DMS79 treated with DMSO at 0.1 percent for 48 hours (cell line): Measurements from ENCODE around the gene TMEM273.

Experiments
- DNase-seq: peaks from one replicate; lab custom pipeline; 2025; lab: John Stamatoyannopoulos, UW

Gene TMEM273

DNA sequence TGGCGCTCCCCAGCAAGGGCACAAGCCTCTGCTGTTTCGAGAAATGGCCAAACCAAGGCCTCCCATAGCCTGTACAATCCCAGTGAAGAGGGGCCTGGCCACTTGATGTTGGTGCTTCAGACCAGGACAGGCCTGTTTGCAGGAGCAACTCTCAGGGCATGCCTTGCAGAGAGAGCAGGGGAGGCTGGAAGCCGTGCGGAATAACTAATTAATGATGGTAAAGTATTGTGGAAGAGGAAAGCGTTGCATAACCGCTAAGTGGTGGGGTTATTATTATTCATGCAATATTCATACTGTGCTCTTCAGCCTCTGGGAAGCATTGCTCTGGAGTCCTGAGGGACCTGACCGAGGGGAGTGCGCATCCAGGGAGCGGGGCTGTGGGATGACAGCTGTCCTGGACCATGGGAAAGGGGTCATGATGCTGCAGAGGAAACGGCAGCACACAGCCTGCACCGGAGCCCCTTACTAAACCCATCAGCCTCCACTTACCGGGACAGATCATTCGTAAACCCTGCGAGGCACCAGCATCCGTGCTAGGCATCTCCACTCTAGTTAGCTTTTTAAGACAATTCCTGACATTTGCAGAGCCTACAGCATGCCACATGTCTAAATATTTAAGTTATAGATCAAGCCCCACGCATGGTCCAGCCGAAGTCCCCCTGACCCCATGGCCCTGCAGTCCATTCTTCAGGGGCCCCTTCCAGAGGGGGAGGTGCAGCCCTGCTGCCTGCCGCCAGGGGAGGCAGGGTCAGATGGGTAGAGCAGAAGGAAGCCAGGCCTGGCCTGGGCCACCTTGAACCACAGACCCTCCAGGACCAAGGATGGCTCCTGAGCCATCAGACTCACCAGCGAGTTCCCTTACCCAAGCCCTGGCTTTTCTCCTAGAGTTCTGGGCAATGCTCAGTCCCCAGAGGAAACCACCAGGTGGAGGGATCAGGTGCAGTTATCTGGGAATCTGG lies 11.6 kb downstream of the TMEM273 start:
- no peak for DNase-seq

DNA sequence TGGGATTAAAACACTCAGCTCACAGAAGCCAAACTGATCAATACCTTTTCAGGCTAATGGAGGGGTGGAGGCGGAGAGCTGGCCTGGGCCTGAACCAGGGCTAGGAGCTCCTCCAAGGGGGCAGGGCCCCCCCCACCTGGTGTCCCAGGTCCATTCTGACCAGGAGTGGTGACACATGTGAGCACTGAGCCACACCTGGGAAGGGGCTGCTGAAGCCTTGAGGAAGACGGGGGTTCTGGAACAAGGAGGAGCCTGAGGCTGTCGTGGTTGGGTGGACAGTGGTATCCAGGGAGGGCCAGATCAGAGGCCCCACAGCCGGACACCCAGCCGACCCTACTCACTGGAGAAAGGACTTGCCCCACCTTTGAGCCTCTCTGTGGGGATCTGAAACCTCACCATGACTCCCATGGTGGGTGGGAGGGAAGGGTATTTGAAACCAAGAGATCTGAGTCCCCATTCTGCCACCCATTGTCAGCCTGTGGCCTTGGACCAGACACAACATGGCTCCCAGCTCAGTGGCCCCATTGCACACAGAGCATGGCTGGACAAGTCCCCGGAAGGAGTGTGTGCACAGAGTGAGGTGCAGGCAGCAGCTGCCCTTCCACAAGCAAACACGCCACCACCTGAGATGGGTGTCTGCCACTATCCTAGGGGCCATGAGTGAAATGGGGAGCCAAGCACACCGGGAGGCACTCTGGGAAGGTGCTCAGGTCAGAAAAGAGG lies 12.4 kb downstream of the TMEM273 start:
- no peak for DNase-seq

DNA sequence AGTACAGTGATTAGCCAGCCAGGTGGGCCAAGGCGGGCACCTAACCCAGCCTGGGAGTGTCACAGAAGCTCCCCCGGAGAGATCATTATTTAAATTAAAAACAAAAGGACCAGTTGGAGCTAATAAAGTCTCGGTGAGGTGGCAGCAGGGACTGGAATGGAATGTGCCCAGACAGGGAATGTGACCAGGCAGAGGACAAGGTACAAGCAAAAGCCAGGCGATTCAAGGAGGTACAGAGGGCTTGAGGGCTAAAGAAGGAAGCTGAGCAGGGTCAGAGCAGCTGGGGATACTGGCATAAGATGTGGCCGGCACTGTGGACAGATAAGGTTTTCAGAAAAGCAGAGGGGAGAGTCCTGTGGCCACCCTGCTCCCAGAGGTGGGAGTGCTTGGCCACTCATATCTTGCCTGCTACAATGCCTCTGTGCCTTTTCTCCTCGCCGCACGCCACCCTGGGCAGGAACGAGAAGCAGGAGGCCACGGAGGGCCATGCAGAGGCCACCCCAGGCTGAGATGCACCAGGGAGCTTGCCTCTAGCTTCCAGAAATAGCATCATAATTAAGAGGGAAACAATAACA lies 13.2 kb downstream of the TMEM273 start:
- DNase-seq: no peak

DNA sequence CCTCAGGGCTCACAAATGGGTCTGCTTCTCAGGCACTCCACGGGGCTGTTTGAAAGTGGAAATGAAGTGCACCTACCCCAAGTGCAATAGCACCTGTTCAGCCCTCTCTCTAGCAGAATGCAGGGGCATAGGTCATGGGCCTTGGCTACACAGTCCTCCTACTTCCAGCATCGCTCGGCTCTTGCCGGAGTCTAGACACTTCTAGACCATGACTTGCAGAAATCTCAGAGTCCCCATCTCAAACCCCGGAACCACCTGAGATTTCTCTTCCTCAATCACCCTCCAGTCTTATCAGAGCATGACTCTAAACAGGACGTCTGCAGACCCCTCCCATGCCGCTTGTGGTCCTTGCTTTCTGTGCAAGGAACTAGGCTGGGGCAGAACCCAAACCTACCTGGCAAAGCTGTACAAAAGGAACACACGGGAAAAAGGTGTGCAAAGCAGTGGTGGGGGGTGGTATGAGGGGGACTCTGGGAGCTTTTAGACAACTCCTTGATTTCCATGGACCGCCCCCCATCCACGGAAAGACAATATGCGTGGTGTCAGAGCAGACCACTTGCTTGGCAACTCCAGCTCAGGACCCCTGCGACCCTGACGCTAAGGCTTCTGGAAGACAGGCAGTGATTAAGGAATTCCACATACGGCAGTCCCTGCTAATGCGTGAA lies 13.8 kb downstream of the TMEM273 start:
- DNase-seq: no peak

DNA sequence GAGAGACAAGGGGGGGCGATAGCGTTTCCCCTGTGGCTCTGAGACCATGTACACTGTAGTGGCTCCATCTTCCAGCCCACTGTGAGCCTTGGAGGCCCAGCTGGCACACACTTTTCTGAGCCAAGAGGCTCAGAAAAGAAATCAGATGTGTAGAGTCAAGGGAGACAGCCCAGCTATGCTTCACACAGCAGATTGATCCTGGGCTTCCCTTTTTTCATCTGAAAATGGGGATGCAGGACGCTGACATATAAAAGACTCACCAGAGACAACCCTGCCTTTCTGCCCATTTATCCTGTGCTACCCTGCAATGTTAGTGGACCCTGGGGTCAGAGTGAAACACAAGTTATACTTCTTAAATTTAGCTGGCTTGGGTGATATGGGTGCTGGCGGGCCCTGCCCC lies 14.3 kb downstream of the TMEM273 start:
- no peak for DNase-seq

DNA sequence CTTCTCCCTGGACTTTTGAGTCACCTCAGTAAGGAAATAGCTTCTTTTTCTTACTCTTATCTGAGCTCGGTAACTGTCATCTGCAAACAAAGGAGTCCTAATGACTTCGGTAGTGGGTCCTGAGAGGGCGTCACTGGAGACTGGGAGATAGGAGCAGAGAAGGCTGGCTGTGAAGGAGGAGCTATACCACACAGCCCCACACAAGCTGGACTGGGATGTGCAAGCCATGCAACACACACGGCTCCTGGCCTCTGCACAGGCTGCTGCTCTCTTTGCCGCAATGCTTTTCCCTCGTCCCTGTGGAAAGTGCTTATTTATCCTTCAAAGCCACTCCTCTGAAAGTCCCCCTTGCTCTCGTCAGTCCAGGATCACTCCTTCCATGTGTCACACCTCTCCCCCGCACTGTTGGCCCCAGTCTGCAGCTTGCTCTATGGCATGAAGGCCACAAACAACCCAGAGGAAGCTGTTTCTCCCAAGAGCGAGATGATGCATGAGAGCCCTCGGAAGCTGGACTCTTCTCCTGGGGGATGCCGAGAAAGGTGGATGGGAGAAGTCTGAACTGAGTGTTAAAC lies 14.9 kb downstream of the TMEM273 start:
- no peak for DNase-seq

DNA sequence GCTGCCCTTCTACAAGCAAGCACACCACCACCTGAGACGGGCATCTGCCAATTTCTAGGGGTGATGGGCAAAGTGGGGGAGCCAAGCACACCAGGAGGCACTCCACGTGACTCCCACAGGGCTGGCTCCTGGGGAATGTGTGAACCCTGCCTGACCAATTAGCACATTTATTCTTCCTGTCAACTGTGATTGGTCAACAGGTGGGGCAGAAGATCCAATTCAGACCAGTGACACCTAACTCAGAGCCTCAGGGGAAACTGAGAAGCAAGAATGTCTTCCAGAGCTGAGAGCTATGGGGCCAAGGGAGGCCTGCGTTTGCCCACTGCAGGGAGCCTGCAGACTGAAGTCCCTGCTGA lies 15.4 kb downstream of the TMEM273 start:
- no peak for DNase-seq

DNA sequence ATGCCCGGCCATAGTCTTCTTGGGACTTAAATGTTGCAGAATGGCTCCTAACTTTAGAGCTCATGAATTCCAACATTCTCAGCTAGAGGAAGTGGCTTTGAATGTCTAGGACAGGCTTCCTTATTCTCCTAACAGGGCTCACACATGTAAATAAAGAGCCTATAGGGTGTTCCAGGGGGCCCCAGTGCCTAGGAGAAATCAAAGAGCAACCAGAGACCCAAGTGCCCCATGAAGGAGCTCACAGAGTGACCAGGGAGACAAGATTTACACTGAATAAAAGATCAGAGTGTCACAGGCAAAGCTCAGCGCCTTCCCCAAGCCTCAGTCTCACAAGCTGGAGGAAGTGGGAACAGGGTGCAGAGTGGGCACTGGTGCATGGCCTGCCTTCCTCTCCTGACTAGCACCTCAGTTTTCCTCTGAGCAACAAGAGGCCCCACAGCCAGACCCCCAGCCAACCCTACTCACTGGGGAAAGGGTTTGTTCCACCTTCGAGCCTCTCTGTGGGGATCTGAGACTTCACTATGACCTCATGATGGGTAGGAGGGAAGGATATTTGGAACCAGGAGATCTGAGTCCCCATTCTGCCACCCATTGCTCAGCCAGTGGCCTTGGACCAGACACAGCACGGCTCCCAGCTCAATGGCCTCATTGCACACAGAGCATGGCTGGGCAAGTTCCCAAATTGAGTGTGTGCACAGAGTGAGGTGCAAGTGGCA lies 16.0 kb downstream of the TMEM273 start:
- DNase-seq: no peak

DNA sequence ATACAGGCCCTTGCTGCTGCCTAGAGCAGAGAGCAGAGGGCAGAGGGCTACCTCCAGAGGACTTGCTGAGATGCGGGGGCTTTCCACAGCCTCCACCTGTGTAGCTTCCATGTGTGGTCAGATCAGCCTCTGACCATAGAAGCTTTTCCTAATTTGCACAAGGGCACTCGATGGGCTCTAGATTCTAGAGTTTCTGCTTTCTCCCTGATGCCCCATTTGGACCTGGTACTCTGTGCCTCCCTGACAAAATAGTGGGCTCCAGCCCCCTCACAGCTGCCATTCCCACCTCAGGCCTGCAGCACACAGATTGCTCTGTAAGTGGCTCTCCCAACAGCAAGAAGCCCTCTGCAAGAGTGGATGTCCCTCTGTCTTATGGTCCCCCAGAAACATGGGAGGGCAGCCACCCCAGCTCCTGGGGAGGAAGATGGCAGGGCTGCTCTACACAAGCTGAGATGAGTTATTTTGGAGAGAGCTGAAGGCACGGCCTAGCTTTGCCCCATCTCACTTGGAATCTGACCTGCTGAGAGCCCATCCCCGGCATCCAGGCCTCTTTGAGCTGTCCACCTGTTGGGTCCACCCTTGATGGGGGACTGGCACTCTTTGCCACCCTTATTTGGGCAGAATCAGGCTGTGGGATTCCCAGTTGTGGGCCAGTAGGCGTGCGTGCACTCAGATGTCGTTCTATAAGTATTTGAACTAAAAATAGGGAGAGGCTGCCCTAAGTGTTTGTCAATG lies 16.7 kb downstream of the TMEM273 start:
- no peak for DNase-seq

DNA sequence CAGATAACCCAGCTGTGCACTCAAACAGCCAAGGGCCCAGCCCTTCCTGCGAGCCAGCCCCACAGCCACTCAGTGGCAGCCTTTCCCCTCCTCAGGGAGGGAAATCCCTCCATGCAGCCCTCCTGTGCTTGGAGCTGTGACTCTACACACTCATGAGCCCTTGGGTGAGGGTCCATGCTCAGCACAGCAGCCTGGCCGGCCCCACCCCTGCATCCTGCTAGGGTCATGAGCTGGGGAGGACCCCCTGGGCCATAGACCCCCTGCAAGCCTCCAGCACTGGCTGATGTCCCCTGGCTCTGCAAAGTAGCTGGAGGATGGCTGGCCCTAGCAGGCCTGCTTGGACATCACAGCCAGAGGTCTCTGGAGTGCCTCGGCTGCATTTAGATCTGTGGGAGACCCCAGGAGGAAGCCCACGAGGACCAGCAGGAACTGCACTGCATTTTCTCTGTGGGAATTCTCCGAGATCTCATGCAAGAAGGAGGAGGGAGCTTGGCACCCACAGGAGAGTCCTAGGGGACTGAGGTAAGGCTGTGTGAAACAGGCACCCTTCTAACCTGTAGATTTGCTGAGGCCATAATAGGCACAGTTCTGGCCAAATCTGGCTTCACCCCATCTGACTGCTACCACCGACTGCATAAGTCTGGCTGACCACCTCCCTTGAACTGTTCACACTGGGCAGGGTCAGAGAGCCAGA lies 17.4 kb downstream of the TMEM273 start:
- DNase-seq: no peak

DNA sequence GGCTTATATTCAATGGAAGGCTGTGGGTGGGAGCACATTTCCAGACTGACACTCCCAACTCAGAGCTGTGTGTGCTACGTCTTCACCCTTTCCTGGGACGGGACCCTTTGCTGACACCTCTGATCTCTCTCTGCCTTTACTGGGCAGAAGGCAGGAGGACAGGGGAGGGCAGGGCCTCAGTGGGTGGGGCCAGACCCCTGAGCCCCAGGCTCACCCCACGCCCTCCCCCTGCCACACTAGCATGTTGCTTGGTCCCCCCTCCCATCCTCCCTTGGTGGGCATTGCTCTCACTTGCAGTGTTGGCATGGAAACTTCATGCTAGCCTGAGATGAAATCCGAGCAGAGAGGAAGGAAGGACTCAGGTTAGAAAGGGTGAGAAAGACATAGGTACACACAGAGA lies 18.4 kb downstream of the TMEM273 start:
- no peak for DNase-seq

DNA sequence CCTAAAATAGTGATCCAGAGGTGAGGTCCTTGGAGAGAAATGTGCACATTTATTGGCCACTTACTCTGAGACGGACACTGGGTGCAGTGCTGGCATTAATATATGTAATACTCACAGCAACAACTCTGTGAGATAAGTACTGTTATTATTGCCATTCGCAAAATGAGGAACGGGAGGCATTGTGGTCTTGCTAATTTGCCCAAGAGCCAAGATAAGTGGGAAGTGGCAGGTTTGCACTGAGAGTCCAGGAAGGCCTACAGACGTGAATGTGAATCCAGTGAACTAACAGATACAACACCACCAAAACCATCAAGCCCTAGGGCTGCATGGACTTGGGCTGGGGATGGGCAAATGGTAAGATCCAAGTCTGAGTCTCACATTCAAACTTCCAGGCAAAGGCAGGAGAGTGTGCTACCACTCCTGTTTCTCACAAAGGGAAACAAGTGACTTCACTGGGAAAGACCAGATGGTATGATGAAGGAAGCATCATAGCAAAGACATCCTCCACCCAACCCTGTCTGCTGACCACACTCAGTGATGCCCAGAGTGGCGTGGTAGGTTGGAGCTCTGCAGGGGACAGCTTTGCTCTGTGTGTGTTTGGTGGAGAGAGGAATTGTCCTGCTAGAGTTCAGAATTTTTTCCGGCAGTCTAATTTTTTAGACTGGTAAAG lies 19.2 kb downstream of the TMEM273 start:
- no peak for DNase-seq

DNA sequence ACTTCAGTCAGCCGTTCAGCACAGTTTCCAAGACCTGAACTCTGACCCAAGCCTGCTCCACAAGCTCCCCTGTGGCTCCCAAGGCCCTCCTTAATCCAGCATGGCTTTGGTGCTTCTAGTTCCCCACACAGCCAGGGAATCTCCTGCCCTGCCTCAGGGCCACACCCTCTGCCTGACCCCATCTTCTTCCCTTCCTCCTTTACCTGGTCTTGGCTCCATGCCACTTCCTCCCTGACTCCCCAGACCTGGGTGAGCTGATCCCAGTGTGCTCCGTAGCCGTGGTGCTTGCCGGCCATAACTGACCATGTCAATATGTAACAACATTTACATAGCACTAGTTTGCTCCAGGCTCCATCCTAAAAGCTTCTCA lies 20.0 kb downstream of the TMEM273 start:
- DNase-seq: no peak

DNA sequence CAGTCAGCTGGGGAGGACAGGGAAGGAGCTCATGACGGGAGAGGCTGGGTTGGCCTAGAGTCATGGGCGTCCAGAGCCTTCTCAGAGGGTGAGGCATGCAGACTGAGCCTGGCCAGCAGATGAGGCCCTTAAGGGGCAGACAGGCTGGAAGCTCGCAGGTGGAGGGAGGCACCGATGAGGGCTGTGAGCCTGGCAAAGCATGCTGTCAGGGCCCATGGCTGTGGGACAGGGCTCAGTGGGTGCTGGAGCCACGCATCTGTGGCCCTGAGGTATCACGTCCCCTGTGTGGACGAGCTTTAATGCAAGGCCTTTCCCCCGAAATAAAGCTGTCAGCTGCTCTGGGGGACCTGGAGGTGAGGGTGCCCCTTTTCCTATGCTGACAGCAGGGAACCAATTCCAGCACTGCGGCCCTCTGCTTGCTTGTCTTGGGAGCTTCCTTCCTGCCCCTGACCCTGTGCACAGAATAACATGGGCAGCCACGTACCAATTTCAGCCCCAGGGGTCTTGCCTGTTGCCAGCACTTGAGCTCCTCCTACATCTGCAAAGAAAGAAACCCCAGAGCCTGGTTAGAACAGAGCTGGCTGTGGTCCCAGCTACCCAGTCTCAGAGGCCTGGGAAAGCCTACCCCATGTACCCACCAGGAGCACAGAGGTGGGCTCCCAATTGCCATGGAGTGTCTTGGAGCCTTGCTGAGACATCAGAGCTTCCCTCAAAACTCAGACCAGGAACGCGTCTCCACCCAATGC lies 20.6 kb downstream of the TMEM273 start:
- no peak for DNase-seq

DNA sequence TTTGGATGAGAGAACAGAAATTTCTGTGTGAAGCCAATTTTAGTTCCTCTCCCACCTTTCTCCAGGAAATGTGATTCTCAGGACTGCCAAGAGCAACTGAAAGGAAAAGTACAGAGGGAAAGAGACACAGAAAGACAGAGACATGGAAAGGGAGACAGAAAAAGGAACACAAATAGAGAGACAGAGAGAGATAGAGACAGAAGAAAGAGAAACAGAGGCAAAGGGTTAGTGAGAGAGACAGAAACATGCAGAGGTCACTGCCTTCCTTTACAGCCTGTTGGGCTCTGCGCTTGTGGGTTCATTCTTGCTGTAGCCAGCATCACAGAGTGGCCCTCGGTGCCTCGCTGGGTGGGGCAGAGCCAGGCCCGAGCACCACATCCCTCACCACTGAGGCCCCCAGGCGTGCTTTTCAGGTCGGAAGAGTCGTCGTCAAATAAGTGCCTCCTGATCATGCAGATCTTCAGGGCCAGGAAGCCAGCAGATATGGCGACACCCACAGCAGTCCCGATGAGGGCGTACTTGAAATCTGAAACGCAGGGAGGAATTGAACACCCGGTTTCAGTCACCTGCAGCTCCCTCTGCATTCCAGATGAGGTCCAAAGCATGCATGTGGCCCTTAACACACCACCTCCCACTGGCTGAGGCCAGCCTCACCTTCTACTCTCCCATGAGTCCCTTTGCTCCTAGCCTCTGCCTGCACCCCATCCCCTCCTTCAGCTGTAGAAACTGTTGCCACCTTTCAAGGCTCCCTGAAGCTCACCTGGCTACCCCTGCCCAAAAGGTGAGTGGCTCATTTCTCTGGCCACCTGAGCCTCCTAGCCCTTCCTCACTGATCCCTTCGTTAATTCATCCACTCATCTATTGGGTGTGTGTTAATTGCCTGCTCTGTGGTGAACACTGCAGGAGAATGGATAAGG lies 21.4 kb downstream of the TMEM273 start:
- no peak for DNase-seq

DNA sequence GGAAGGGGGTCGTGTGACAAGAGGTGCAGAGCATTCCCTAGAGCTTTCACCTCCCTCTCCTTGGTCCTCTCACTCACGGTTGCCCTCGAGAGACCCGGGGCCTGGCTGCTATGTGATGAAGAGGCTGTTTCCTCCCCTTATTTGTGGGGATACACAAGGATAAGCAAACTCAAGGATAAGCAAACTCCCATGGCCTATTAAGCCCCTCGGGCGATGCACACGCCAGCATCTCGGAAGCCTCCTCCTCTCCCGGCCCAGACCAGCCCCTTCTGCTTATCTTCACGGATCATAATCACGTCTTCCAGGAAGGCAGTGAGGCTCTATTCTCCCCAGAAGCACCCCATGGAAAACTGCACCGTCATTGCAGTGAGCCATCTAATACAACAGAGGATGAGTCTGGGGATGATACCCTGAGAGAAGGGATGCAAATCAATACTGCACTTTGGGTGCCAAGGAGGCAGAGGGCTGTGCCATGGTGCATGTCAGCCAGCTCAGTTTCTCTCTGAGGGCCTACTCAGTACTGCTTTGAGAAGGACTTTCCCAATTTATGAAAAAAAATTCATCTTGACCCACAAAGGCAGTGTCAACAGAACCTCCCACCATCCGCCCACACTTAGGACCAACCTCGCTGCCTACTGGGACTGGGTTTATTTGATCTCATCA lies 22.2 kb downstream of the TMEM273 start:
- DNase-seq: no peak

DNA sequence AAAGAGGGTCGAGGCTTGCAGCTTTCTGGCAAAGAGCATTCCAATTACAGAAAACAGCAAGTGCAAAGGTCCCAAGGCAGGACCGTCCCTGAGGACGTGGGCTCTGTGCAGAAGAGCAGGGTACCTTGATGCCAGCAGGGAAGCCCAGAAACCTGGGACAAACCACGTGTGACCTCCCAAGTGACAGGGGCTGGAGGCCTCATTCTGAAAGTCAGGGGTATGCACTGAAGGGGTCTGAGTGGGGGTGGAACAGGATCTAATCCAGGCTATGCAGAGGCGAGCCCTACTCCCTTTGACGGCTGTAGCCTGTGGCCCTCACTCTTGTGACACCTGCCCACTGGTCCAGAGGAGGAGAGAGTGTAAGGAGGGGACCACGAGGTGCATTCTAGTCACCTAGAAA lies 22.9 kb downstream of the TMEM273 start:
- DNase-seq: no peak
